DOHH2 (cell line): ENCODE data around the gene FAM83C.

Experiments
- CTCF ChIP-seq: fragments of 200-600 bp; sonication (generic); IDR thresholded peaks from one replicate; pipeline ENCODE4 v1.5.1; 2014; ENCODE audit warnings: antibody characterized with exemption, mild to moderate bottlenecking, low read depth, low read length; ENCODE audit not compliant: poor library complexity, severe bottlenecking
- EZH2phosphoT487 ChIP-seq: fragments of 200-600 bp; sonication (generic); IDR thresholded peaks from 2 replicates; pipeline ENCODE4 v1.6.1; 2017; ENCODE audit warnings: borderline replicate concordance, mild to moderate bottlenecking, antibody characterized with exemption, low read length, moderate library complexity, mixed read lengths

GRCh38 chr20:35311822-35312221, 19.6 kb upstream of the FAM83C start:
- no peak for TF ChIP-seq CTCF
- no peak for TF ChIP-seq EZH2phosphoT487
